ENCODE measurements around the gene SARM1.
A peak's percentile ranks its signal among the peaks of the same experiment; 100 is the strongest.

SARM1 gene

DNA sequence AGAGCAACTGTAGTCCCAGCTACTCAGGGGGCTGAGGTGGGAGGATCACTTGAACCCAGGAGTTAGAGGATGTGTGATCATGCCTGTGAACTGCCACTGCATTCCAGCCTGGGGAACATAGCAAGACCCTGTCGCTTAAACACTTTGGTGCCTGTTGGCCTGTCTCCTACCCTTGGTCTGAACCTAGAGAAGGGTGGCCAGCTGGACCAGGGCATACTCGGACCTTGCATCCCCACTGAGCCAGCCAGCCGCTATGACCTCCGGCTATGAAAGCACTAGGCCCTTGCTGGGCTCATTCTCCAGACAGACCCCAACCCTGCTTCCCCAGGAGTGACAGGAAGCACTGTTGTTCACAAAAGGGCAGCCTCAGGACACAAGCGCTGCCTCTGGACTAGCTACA lies 40.8 kb upstream of the SARM1 start:
- TF ChIP-seq, protein P1, sequence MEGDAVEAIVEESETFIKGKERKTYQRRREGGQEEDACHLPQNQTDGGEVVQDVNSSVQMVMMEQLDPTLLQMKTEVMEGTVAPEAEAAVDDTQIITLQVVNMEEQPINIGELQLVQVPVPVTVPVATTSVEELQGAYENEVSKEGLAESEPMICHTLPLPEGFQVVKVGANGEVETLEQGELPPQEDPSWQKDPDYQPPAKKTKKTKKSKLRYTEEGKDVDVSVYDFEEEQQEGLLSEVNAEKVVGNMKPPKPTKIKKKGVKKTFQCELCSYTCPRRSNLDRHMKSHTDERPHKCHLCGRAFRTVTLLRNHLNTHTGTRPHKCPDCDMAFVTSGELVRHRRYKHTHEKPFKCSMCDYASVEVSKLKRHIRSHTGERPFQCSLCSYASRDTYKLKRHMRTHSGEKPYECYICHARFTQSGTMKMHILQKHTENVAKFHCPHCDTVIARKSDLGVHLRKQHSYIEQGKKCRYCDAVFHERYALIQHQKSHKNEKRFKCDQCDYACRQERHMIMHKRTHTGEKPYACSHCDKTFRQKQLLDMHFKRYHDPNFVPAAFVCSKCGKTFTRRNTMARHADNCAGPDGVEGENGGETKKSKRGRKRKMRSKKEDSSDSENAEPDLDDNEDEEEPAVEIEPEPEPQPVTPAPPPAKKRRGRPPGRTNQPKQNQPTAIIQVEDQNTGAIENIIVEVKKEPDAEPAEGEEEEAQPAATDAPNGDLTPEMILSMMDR (conservative IDR thresholded peaks at IDR 0.05; ENCODE audit: low read depth, low read length), result no peak
- Histone ChIP-seq H3K4me1 (ENCODE audit: low read depth, poor library complexity, severe bottlenecking) (peaks cover 7% of the 10 kb centered on the region), H2AFZ (ENCODE audit: low read depth) (no peak overlapping the region), H3K4me2 (no peak overlapping the region), H3K27me3 (ENCODE audit: insufficient read depth, low read depth) (no peaks in the 10 kb centered on the region), H3K9ac (no peak overlapping the region), H3K79me2 (ENCODE audit: insufficient read depth, low read depth) (peaks cover 8% of the 10 kb centered on the region; the same call in 1 of the 2 replicates), H3K4me3 (IDR thresholded peaks at IDR 0.05; ENCODE audit: insufficient read depth, low read depth, low read length) (no peak overlapping the region), H3K27ac (no peak overlapping the region), H3K36me3 (ENCODE audit: insufficient read depth) (peaks cover 3% of the 10 kb centered on the region; the same call in 1 of the 2 replicates), H4K20me1 (ENCODE audit: insufficient read depth) (no peaks in the 10 kb centered on the region)

DNA sequence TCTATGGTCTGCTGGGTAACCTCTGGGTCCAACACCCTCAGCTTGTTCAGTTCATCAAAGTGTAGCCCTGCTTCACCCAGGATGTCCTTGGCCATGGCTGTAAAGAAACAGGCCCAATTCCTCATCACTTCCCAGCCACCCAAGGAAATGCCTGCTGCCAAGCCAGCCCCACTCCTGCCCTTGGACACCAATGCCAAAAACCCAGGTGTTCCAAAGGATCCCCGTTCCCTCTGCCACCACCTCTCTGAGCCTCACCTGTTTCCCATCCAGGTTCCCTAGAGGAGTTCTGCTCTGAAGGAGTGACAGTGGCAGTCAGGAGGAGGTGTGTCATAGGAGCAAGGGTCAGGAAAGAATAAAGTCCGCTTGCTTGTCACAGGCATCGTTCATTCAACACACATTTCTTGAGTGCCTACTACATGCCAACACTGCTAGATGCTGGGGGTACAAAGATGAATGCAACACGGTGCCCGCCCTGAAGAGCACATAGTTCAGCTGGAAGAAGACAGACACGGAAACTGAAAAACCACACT lies 39.5 kb upstream of the SARM1 start:
- no peak overlapping the region for H3K4me2 ChIP-seq
- H3K79me2 ChIP-seq (ENCODE audit: insufficient read depth, low read depth), result no peaks in the 10 kb centered on the region; the same call in 1 of the 2 replicates
- no peak overlapping the region for H2AFZ ChIP-seq (ENCODE audit: low read depth)
- no peaks in the 10 kb centered on the region for H3K27me3 ChIP-seq (ENCODE audit: insufficient read depth, low read depth)
- no peaks in the 10 kb centered on the region for H4K20me1 ChIP-seq (ENCODE audit: insufficient read depth)
- no peak overlapping the region for H3K9ac ChIP-seq
- no peak overlapping the region for H3K27ac ChIP-seq
- H3K36me3 ChIP-seq (ENCODE audit: insufficient read depth), result 0 out of 2 replicates have a peak, but pooled peaks cover 3% of the 10 kb centered on the region
- TF ChIP-seq, protein P1 (conservative IDR thresholded peaks at IDR 0.05; ENCODE audit: low read depth, low read length), result no peak
- H3K4me1 ChIP-seq (ENCODE audit: low read depth, poor library complexity, severe bottlenecking), result peaks cover 14% of the 10 kb centered on the region
- no peak overlapping the region for H3K4me3 ChIP-seq (IDR thresholded peaks at IDR 0.05; ENCODE audit: insufficient read depth, low read depth, low read length)

DNA sequence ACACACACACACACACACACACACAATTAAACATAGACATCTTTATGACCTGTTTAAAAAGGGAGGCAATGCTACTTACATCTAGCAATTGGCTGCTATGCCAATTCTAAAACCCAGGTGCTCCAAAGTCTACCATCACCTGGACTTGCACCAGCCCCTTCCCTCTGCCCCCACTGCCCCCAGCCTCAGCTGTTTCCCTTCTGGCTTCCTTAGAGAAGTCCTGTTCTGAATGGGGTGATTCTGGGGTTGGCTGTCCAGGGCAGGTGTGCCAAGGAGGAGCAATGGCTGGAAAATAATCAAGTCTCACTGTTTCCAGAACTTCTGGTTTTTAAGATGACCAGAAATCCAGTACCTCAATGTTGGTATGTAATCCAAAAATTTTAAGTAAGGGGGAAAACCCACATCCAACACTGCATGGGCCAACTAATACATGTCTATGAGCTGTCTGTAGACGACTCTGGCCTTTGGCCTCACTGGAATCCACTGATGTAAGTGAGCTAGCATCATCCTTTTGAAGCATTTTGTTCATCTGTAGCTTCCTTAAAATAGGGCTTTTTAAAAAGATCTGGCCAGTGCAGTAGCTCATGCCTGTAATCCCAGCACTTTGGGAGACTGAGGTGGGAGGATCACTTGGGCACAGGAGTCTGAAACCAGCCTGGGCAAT lies 38.3 kb upstream of the SARM1 start:
- no peaks in the 10 kb centered on the region for H4K20me1 ChIP-seq (ENCODE audit: insufficient read depth)
- no peak overlapping the region for H3K4me3 ChIP-seq (IDR thresholded peaks at IDR 0.05; ENCODE audit: insufficient read depth, low read depth, low read length)
- no peaks in the 10 kb centered on the region for H3K27me3 ChIP-seq (ENCODE audit: insufficient read depth, low read depth)
- no peak overlapping the region for H2AFZ ChIP-seq (ENCODE audit: low read depth)
- no peaks in the 10 kb centered on the region; the same call in 1 of the 2 replicates for H3K79me2 ChIP-seq (ENCODE audit: insufficient read depth, low read depth)
- H3K27ac ChIP-seq, result no peak overlapping the region
- H3K4me1 ChIP-seq (ENCODE audit: low read depth, poor library complexity, severe bottlenecking), result peaks cover 15% of the 10 kb centered on the region
- no peaks in the 10 kb centered on the region for H3K36me3 ChIP-seq (ENCODE audit: insufficient read depth)
- TF ChIP-seq, protein P1 (conservative IDR thresholded peaks at IDR 0.05; ENCODE audit: low read depth, low read length), result no peak
- no peak overlapping the region for H3K9ac ChIP-seq
- H3K4me2 ChIP-seq, result no peak overlapping the region

DNA sequence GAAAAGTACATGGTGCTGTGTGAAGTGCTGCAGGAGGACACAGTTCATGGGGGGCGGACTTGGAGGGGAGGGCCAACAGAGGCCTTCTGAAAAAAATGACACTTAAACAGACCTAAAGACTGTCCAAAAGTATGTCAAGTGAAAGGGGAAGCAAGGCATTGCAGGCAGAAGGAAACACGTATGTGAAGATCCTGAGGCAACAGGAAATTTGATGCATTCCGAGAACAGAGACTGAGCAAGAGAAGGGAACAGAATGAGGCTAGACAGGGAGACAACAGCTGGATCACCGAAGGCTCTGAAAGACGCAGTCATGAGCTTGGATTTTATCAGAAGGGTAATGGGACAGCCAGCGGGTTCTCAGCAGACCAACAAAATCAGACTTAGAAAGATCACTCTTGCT lies 37.3 kb upstream of the SARM1 start:
- TF ChIP-seq, protein P1 (conservative IDR thresholded peaks at IDR 0.05; ENCODE audit: low read depth, low read length), result no peak
- Histone ChIP-seq H2AFZ (ENCODE audit: low read depth) (no peak overlapping the region), H3K36me3 (ENCODE audit: insufficient read depth) (no peaks in the 10 kb centered on the region), H3K4me1 (ENCODE audit: low read depth, poor library complexity, severe bottlenecking) (peaks cover 15% of the 10 kb centered on the region), H3K27ac (no peak overlapping the region), H4K20me1 (ENCODE audit: insufficient read depth) (no peaks in the 10 kb centered on the region), H3K4me3 (IDR thresholded peaks at IDR 0.05; ENCODE audit: insufficient read depth, low read depth, low read length) (no peak overlapping the region), H3K4me2 (peak overlapping the region; percentile 91), H3K9ac (no peak overlapping the region; the same call in 1 of the 2 replicates), H3K27me3 (ENCODE audit: insufficient read depth, low read depth) (no peaks in the 10 kb centered on the region), H3K79me2 (ENCODE audit: insufficient read depth, low read depth) (no peaks in the 10 kb centered on the region; the same call in 1 of the 2 replicates)
